HepG2 (cell line): ENCODE data around the gene PPP1R3F. TPM values are rescaled to one million over a fixed set of nuclear protein-coding genes. Genes with fewer than 3 reads are reported as not detected.

Experiments used
- ATAC-seq: fragments of 200-7000 bp; cut with Tn5 transposase; 3 replicates; pipeline ENCODE4 v1.9.1; 2020; ENCODE audit warnings: mild to moderate bottlenecking, moderate library complexity
- BruUV-seq: library from RNA; stranded (reverse); fragments of 400-500 nt; replicated peaks from 2 replicates; lab custom pipeline; 2021; lab: Mats Ljungman, UMichigan
- CTCF ChIA-PET: fragments of 300-600 bp; formaldehyde crosslinking; extraction: SDS; loops from one replicate; lab custom pipeline; 2021; ENCODE audit warnings: low total read pairs, inconsistent platforms, low intra/inter-chr PET ratio; lab: Yijun Ruan, JAX
- POLR2A ChIA-PET: fragments of 350-600 bp; sonication (Branson Sonifier 250); formaldehyde crosslinking; loops from one replicate; lab custom pipeline; 2020; ENCODE audit warnings: antibody characterized with exemption, inconsistent platforms; lab: Yijun Ruan, JAX
- DNase-seq: peaks from one replicate; pipeline ENCODE4 v3.0.0-alpha.2; 2015; ENCODE audit warnings: low spot score
- FAIRE-seq: peaks from 3 replicates; lab custom pipeline; 2011; peaks lifted over from hg19 to GRCh38; lab: Jason Lieb, UNC
- H2AFZ ChIP-seq: one replicate; pipeline ENCODE4 v1.6.1; 2011; ENCODE audit warnings: low read length, inconsistent platforms
- H3K27ac ChIP-seq: fragments of 300-600 bp; 3 replicates; pipeline ENCODE4 v1.8.0; 2011; ENCODE audit warnings: mixed run types, mild to moderate bottlenecking, mixed read lengths, low read length, inconsistent platforms; ENCODE audit not compliant: insufficient read depth; ENCODE audit errors: extremely low read length
- H3K27me3 ChIP-seq, 2 experiments: fragments of 200-600 bp in 1 of 2; 2 replicates in 1 of 2; 3 replicates in 1 of 2; pipeline versions ENCODE4 v1.6.0 to v1.8.0; 2011; ENCODE audit warnings: low read length in 2 of 2, mild to moderate bottlenecking in 2 of 2, moderate library complexity in 2 of 2, inconsistent platforms in 1 of 2; ENCODE audit not compliant: insufficient read depth in 2 of 2, control insufficient read depth in 1 of 2
- H3K36me3 ChIP-seq, 2 experiments: fragments of 200-600 bp in 1 of 2; replicated peaks in 1 of 2; 2 replicates in 1 of 2; 3 replicates in 1 of 2; pipeline versions ENCODE4 v1.5.1 to v1.8.0; 2011; ENCODE audit warnings: low read length in 2 of 2, inconsistent platforms in 1 of 2; ENCODE audit not compliant: insufficient read depth in 2 of 2, control insufficient read depth in 1 of 2
- H3K4me1 ChIP-seq: 2 replicates; pipeline ENCODE4 v1.5.1; 2012; ENCODE audit warnings: low read length, inconsistent platforms; ENCODE audit not compliant: insufficient read depth
- H3K4me2 ChIP-seq: 2 replicates; pipeline ENCODE4 v1.6.0; 2011; ENCODE audit warnings: low read depth, low read length, inconsistent platforms
- H3K4me3 ChIP-seq, 3 experiments: fragments of 200-600 bp in 1 of 3; sonication (generic), shearing (Covaris generic) in 1 of 3; replicated peaks in 1 of 3; 2 replicates each; pipeline ENCODE4 v1.5.1; 2011 to 2016; ENCODE audit warnings: low read length in 3 of 3, inconsistent platforms in 2 of 3, low read depth in 2 of 3, mild to moderate bottlenecking in 2 of 3, control low read depth in 1 of 3, mixed read lengths in 1 of 3; ENCODE audit not compliant: insufficient read depth in 1 of 3
- H3K79me2 ChIP-seq: one replicate; pipeline ENCODE4 v1.6.1; 2011; ENCODE audit warnings: low read length, inconsistent platforms; ENCODE audit not compliant: insufficient read depth
- H3K9ac ChIP-seq: 2 replicates; pipeline ENCODE4 v1.6.0; 2011; ENCODE audit warnings: mild to moderate bottlenecking, low read depth, low read length, inconsistent platforms; ENCODE audit not compliant: insufficient read depth
- H3K9me3 ChIP-seq: 2 replicates; pipeline ENCODE4 v1.5.1; 2012; ENCODE audit warnings: mild to moderate bottlenecking, low read length
- H4K20me1 ChIP-seq: 2 replicates; pipeline ENCODE4 v1.6.0; 2011; ENCODE audit warnings: inconsistent platforms, mild to moderate bottlenecking, low read length, moderate library complexity; ENCODE audit not compliant: insufficient read depth
- ARNT2 ChIP-seq: sonication (generic); formaldehyde crosslinking; IDR thresholded peaks from 2 replicates; pipeline ENCODE4 v1.8.0; 2022; ENCODE audit warnings: mild to moderate bottlenecking, low read depth, missing genetic modification reagents, moderate library complexity
- CEBPB ChIP-seq: IDR thresholded peaks from 2 replicates; pipeline ENCODE4 v1.6.1; 2011; ENCODE audit warnings: low read depth, low read length, improper control_type of control experiment, borderline replicate concordance
- FOXA1 ChIP-seq, 2 experiments: fragments of 450-650 bp in 1 of 2; sonication (generic) in 1 of 2; formaldehyde crosslinking in 1 of 2; IDR thresholded peaks; 2 replicates each; pipeline versions ENCODE4 v1.4.0 to v1.6.1; 2016 to 2020; ENCODE audit warnings: missing genetic modification reagents in 1 of 2
- HDAC6 ChIP-seq: fragments of 200-600 bp; sonication (generic); IDR thresholded peaks from 2 replicates; pipeline ENCODE4 v1.7.0; 2017; ENCODE audit warnings: mild to moderate bottlenecking, antibody characterized with exemption, low read length, low read depth
- HOXA9 ChIP-seq: sonication (generic); formaldehyde crosslinking; IDR thresholded peaks from 2 replicates; pipeline ENCODE4 v1.8.1; 2022; ENCODE audit warnings: missing genetic modification reagents, mild to moderate bottlenecking, moderate library complexity, borderline replicate concordance
- MBNL3 ChIP-seq: fragments of 250-450 bp; sonication (Bioruptor Pico); conservative IDR thresholded peaks from 2 replicates; pipeline ENCODE4 v1.8.0; 2022; ENCODE audit warnings: mild to moderate bottlenecking, inconsistent platforms
- MXD4 ChIP-seq: IDR thresholded peaks from 2 replicates; pipeline ENCODE4 v1.6.1; 2016; ENCODE audit warnings: mild to moderate bottlenecking, missing biosample characterization, missing genetic modification reagents
- PAF1 ChIP-seq: IDR thresholded peaks from 2 replicates; pipeline ENCODE4 v1.6.1; 2016; ENCODE audit warnings: missing genetic modification reagents, missing compliant biosample characterization
- SMAD3 ChIP-seq: sonication (generic); formaldehyde crosslinking; IDR thresholded peaks from 2 replicates; pipeline ENCODE4 v1.4.0; 2020; ENCODE audit warnings: missing genetic modification reagents
- WIZ ChIP-seq: sonication (generic); formaldehyde crosslinking; IDR thresholded peaks from 2 replicates; pipeline ENCODE4 v1.5.1; 2020; ENCODE audit warnings: mild to moderate bottlenecking, missing genetic modification reagents
- ZNF382 ChIP-seq: sonication (generic); formaldehyde crosslinking; IDR thresholded peaks from 2 replicates; pipeline ENCODE4 v1.5.0; 2020; ENCODE audit warnings: missing genetic modification reagents, mild to moderate bottlenecking, borderline replicate concordance
- ZNF431 ChIP-seq: sonication (generic); formaldehyde crosslinking; IDR thresholded peaks from 2 replicates; pipeline ENCODE4 v1.9.0; 2022; ENCODE audit warnings: missing genetic modification reagents, low read depth, mild to moderate bottlenecking, borderline replicate concordance
- ZNF546 ChIP-seq: sonication (generic); formaldehyde crosslinking; conservative IDR thresholded peaks from 2 replicates; pipeline ENCODE4 v1.8.1; 2023; ENCODE audit warnings: mild to moderate bottlenecking, missing genetic modification reagents
- ZSCAN22 ChIP-seq: sonication (generic); formaldehyde crosslinking; IDR thresholded peaks from 2 replicates; pipeline ENCODE4 v1.4.0; 2020; ENCODE audit warnings: mild to moderate bottlenecking, missing genetic modification reagents
- ZSCAN29 ChIP-seq: sonication (generic); formaldehyde crosslinking; conservative IDR thresholded peaks from 2 replicates; pipeline ENCODE4 v1.4.0; 2020; ENCODE audit warnings: mild to moderate bottlenecking, missing genetic modification reagents
- WGBS: methylation state at CpG from one replicate; pipeline ENCODE4 v1.1.6; 2017; ENCODE audit warnings: low lambda C conversion rate; 5-methylcytosine and 5-hydroxymethylcytosine counted together
- in situ Hi-C: cut with HindIII; loops from 2 replicates; pipeline ENCODE4 v1.10.0; 2017; ENCODE audit warnings: low pct_unique_long_range_greater_than_20kb; ENCODE audit not compliant: extremely low pct_ligation_motif_present
- intact Hi-C: fragments of 100-400 bp; cut with micrococcal nuclease; formaldehyde crosslinking; loops from one replicate; pipeline ENCODE4 v1.10.0; 2022; ENCODE audit not compliant: unreplicated experiment
- polyA plus RNA-seq, 8 experiments: library from polyadenylated mRNA; depleted of rRNA in 3 of 8; stranded (reverse) in 7 of 8; unstranded in 1 of 8; fragments of >200 nt; fragmentation: Illumina TruSeq in 4 of 8; extraction: Trizol in 4 of 8; gene quantifications; 2 replicates each; pipeline versions ENCODE4 v1.2.1 to v1.2.3, GENCODE V29; 2011 to 2016; ENCODE audit warnings: low read depth in 4 of 8, missing spikeins in 1 of 8, mixed read lengths in 1 of 8; ENCODE audit not compliant: insufficient read depth in 1 of 8
- total RNA-seq, 5 experiments: library from RNA; depleted of rRNA; stranded (reverse); fragments of >200 nt; fragmentation: Illumina TruSeq; extraction: Trizol; gene quantifications; 2 replicates each; pipeline ENCODE4 v1.2.3, GENCODE V29; 2016; ENCODE audit warnings: low read depth in 1 of 5
- TF ChIP-seq, protein P1 (sequence below): sonication (generic); formaldehyde crosslinking; IDR thresholded peaks from 2 replicates; pipeline ENCODE4 v1.9.0; 2021; ENCODE audit warnings: missing genetic modification reagents, mild to moderate bottlenecking, borderline replicate concordance
- TF ChIP-seq, protein P2 (sequence below): conservative IDR thresholded peaks from 2 replicates; pipeline ENCODE4 v1.6.1; 2018; ENCODE audit warnings: missing genetic modification reagents
- TF ChIP-seq, protein P3 (sequence below): sonication (generic); formaldehyde crosslinking; IDR thresholded peaks from 2 replicates; pipeline ENCODE4 v1.8.0; 2022; ENCODE audit warnings: mild to moderate bottlenecking, missing genetic modification reagents, moderate library complexity

The PPP1R3F gene
- total and polyA plus RNA-seq, 2 of the 13 experiments (the other 11 are each of a cell fraction or from before 2014, with no cell fraction given): 0.82 to 0.84 TPM

DNA sequence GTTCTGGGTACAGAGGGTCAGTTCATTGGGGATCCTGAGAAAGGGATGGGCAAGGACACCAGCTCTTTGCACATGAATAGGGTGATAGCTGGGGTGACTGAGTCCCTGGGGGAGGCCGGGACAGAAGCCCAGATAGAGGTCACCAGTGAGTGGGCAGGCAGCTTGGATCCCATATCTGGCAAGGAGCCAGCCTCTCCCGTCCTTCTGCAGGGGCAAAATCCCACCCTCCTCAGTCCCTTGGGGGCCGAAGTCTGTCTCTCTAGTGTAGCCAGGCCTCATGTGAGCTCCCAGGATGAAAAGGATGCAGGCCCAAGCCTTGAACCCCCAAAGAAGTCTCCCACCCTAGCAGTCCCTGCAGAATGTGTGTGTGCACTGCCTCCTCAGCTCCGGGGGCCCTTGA lies 17.0 kb downstream of the PPP1R3F start:
- Histone ChIP-seq H3K27me3 (no peaks in the 10 kb centered on the region; a peak in 1 of 5 replicates), H3K4me1 (no peaks in the 10 kb centered on the region), H3K4me3 (no peak overlapping the region), H3K27ac (no peak overlapping the region), H3K79me2 (no peaks in the 10 kb centered on the region), H3K9ac (no peak overlapping the region), H3K36me3 (no peaks in the 10 kb centered on the region), H2AFZ (no peak overlapping the region), H3K4me2 (no peak overlapping the region), H3K9me3 (no peaks in the 10 kb centered on the region), H4K20me1 (no peaks in the 10 kb centered on the region)
- WGBS: no CpG with 5 or more reads among the region's 4 CpGs
- ChIA-PET POLR2A (no interaction called here), CTCF (no interaction called here)
- in situ Hi-C loops (no loop called here), intact Hi-C loops (no loop called here)
- no TSS peak for BruUV-seq
- FAIRE-seq (no peak), DNase-seq (no peak), ATAC-seq (no peak)
- TF ChIP-seq ZNF546 (CRISPR knock-in tag) (no peak), FOXA1 (IDR thresholded peaks at IDR 0.05) (no peak), FOXA1 (CRISPR knock-in tag; IDR thresholded peaks at IDR 0.05) (no peak), ZSCAN29 (CRISPR knock-in tag) (no peak), ZNF382 (CRISPR knock-in tag) (no peak), WIZ (CRISPR knock-in tag) (no peak), HDAC6 (no peak), SMAD3 (CRISPR knock-in tag) (no peak), ARNT2 (no peak), ZNF431 (CRISPR knock-in tag) (no peak), HOXA9 (no peak), ZSCAN22 (CRISPR knock-in tag) (no peak), CEBPB (no peak), PAF1 (CRISPR knock-in tag) (no peak), MXD4 (CRISPR knock-in tag) (no peak), MBNL3 (CRISPR knock-in tag) (no peak)
- TF ChIP-seq, protein P1, sequence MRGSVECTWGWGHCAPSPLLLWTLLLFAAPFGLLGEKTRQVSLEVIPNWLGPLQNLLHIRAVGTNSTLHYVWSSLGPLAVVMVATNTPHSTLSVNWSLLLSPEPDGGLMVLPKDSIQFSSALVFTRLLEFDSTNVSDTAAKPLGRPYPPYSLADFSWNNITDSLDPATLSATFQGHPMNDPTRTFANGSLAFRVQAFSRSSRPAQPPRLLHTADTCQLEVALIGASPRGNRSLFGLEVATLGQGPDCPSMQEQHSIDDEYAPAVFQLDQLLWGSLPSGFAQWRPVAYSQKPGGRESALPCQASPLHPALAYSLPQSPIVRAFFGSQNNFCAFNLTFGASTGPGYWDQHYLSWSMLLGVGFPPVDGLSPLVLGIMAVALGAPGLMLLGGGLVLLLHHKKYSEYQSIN: no peak
- TF ChIP-seq, protein P2, sequence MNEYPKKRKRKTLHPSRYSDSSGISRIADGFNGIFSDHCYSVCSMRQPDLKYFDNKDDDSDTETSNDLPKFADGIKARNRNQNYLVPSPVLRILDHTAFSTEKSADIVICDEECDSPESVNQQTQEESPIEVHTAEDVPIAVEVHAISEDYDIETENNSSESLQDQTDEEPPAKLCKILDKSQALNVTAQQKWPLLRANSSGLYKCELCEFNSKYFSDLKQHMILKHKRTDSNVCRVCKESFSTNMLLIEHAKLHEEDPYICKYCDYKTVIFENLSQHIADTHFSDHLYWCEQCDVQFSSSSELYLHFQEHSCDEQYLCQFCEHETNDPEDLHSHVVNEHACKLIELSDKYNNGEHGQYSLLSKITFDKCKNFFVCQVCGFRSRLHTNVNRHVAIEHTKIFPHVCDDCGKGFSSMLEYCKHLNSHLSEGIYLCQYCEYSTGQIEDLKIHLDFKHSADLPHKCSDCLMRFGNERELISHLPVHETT: no peak
- TF ChIP-seq, protein P3, sequence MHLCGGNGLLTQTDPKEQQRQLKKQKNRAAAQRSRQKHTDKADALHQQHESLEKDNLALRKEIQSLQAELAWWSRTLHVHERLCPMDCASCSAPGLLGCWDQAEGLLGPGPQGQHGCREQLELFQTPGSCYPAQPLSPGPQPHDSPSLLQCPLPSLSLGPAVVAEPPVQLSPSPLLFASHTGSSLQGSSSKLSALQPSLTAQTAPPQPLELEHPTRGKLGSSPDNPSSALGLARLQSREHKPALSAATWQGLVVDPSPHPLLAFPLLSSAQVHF: no peak
